Cardiac fibroblast (primary cell): ENCODE data around the gene ZNF48.

Source experiments
- DNase-seq, 2 donors: peaks; one replicate each; pipeline versions ENCODE4 v3.0.0 to v3.0.0-alpha.2; 2010; ENCODE audit warnings: low read depth in 2 of 2
- H3K4me3 ChIP-seq, 2 donors: replicated peaks in 1 of 2; 1 replicate in 1 of 2; 2 replicates in 1 of 2; pipeline ENCODE4 v1.5.1; 2011; ENCODE audit warnings: low read depth in 2 of 2, low read length in 2 of 2, mild to moderate bottlenecking in 2 of 2, moderate library complexity in 1 of 2
- CTCF ChIP-seq: IDR thresholded peaks from one replicate; pipeline ENCODE4 v1.5.1; 2011; ENCODE audit warnings: low read depth, mild to moderate bottlenecking, low read length, inconsistent platforms

Gene ZNF48

GRCh38 chr16:30372038-30372712 lies 23.0 kb upstream of the ZNF48 start:
- no peak overlapping the region for H3K4me3 ChIP-seq
- DNase-seq = no peak
- no peak for TF ChIP-seq CTCF

- no peak for DNase-seq
- no peak overlapping the region for H3K4me3 ChIP-seq
- no peak for TF ChIP-seq CTCF
These were observed 22.5 kb upstream of the ZNF48 start for GRCh38 chr16:30372725-30373124.

- no peak for TF ChIP-seq CTCF
- DNase-seq = no peak
- H3K4me3 ChIP-seq = no peak within 1 kb of the TSS
These were observed 20.7 kb upstream of the ZNF48 start, which contains the start of gene MYL11 for GRCh38 chr16:30374538-30374937. Gene MYL11 (plus strand): TSS chr16:30374802. CDS start chr16:30374858, 56 bp downstream.

- DNase-seq = no peak
- TF ChIP-seq CTCF = no peak
- no peak overlapping the region for H3K4me3 ChIP-seq
These were observed 19.4 kb upstream of the ZNF48 start for GRCh38 chr16:30375864-30376263.

- DNase-seq = no peak
- H3K4me3 ChIP-seq = no peak overlapping the region
- no peak for TF ChIP-seq CTCF
These were observed 18.7 kb upstream of the ZNF48 start for GRCh38 chr16:30376461-30376902.

- DNase-seq = no peak
- TF ChIP-seq CTCF = no peak
These were observed 18.0 kb upstream of the ZNF48 start for GRCh38 chr16:30377050-30377811.

More at GRCh38 chr16:30377050-30377811, 18.0 kb upstream of the ZNF48 start:
- peak overlapping the region; percentile 56 to 57 for H3K4me3 ChIP-seq
